K562 (cell line): Measurements from ENCODE around the gene KCTD21. TPM values are rescaled to one million over a fixed set of nuclear protein-coding genes. Genes with fewer than 3 reads are reported as not detected.

Experiments used
- ATAC-seq: fragments of 200-7000 bp; cut with Tn5 transposase; 3 replicates; pipeline ENCODE4 v1.9.1; 2020; ENCODE audit warnings: moderate library complexity
- BruUV-seq: library from RNA; stranded (reverse); fragments of 400-500 nt; replicated peaks from 2 replicates; lab custom pipeline; 2021; lab: Mats Ljungman, UMichigan
- CTCF ChIA-PET: fragments of 300-600 bp; formaldehyde crosslinking; extraction: SDS; loops from one replicate; lab custom pipeline; 2021; ENCODE audit warnings: low intra/inter-chr PET ratio; lab: Yijun Ruan, JAX
- POLR2A ChIA-PET: fragments of 300-600, 350-650 bp; sonication (Branson Sonifier 250); formaldehyde crosslinking; extraction: SDS; loops from one replicate; lab custom pipeline; 2021; ENCODE audit warnings: antibody characterized with exemption, inconsistent platforms; lab: Yijun Ruan, JAX
- DNase-seq, 4 experiments: peaks; one replicate each; pipeline versions ENCODE4 v3.0.0 to v3.0.0-alpha.2; 2011 to 2018; ENCODE audit warnings: low spot score in 3 of 4, mixed read lengths in 3 of 4; ENCODE audit errors: extremely low read depth in 1 of 4
- FAIRE-seq: peaks from 2 replicates; lab custom pipeline; 2011; peaks lifted over from hg19 to GRCh38; lab: Jason Lieb, UNC
- H2AFZ ChIP-seq: 2 replicates; pipeline ENCODE4 v1.6.0; 2011; ENCODE audit warnings: low read depth, low read length, control low read depth, inconsistent platforms
- H3K27ac ChIP-seq: fragments of 200-600 bp; 3 replicates; pipeline ENCODE4 v1.8.0; 2011; ENCODE audit warnings: low read depth, mild to moderate bottlenecking, control low read depth, inconsistent platforms, low read length, moderate library complexity, mixed read lengths; ENCODE audit errors: extremely low read depth
- H3K27me3 ChIP-seq, 2 experiments: fragments of 300-600 bp in 1 of 2; 2 replicates in 1 of 2; 3 replicates in 1 of 2; pipeline versions ENCODE4 v1.6.0 to v1.8.0; 2011; ENCODE audit warnings: inconsistent platforms in 2 of 2, low read length in 2 of 2, mild to moderate bottlenecking in 1 of 2, mixed read lengths in 1 of 2, moderate library complexity in 1 of 2; ENCODE audit not compliant: control insufficient read depth in 2 of 2, insufficient read depth in 2 of 2
- H3K36me3 ChIP-seq: fragments of 300-600 bp; 3 replicates; pipeline ENCODE4 v1.8.0; 2011; ENCODE audit warnings: mild to moderate bottlenecking, low read length, inconsistent platforms; ENCODE audit not compliant: control insufficient read depth, insufficient read depth
- H3K4me1 ChIP-seq, 2 experiments: fragments of 200-600 bp in 1 of 2; replicated peaks in 1 of 2; 2 replicates in 1 of 2; 3 replicates in 1 of 2; pipeline versions ENCODE4 v1.5.1 to v1.8.0; 2011; ENCODE audit warnings: inconsistent platforms in 2 of 2, low read length in 2 of 2, mild to moderate bottlenecking in 1 of 2, mixed read lengths in 1 of 2, moderate library complexity in 1 of 2; ENCODE audit not compliant: control insufficient read depth in 2 of 2, insufficient read depth in 2 of 2
- H3K4me2 ChIP-seq: 2 replicates; pipeline ENCODE4 v1.6.1; 2011; ENCODE audit warnings: low read length, control low read depth, inconsistent platforms, mixed read lengths; ENCODE audit not compliant: insufficient read depth
- H3K4me3 ChIP-seq: fragments of 200-600 bp; sonication (generic), shearing (Covaris generic); 2 replicates; pipeline ENCODE4 v1.5.1; 2016; ENCODE audit warnings: control low read depth, inconsistent platforms
- H3K79me2 ChIP-seq: fragments of 200-600 bp; 3 replicates; pipeline ENCODE4 v1.8.0; 2011; ENCODE audit warnings: low read length, inconsistent platforms; ENCODE audit not compliant: control insufficient read depth, insufficient read depth
- H3K9ac ChIP-seq, 2 experiments: 2 replicates each; pipeline versions ENCODE4 v1.6.0 to v1.6.1; 2011; ENCODE audit warnings: low read depth in 2 of 2, low read length in 2 of 2, control low read depth in 1 of 2, inconsistent platforms in 1 of 2, mild to moderate bottlenecking in 1 of 2, mixed read lengths in 1 of 2; ENCODE audit not compliant: insufficient read depth in 1 of 2
- H3K9me1 ChIP-seq: one replicate; pipeline ENCODE4 v1.6.0; 2011; ENCODE audit warnings: inconsistent platforms, mild to moderate bottlenecking, low read length, moderate library complexity; ENCODE audit not compliant: control insufficient read depth, insufficient read depth
- H3K9me3 ChIP-seq: replicated peaks from 2 replicates; pipeline ENCODE4 v1.5.1; 2011; ENCODE audit warnings: low read depth, low read length, inconsistent platforms; ENCODE audit not compliant: control insufficient read depth, insufficient read depth
- H4K20me1 ChIP-seq: replicated peaks from 2 replicates; pipeline ENCODE4 v1.6.1; 2011; ENCODE audit warnings: low read length, inconsistent platforms, mixed read lengths; ENCODE audit not compliant: control insufficient read depth, insufficient read depth
- ADNP ChIP-seq: fragments of 200-800 bp; sonication (Bioruptor generic); IDR thresholded peaks from 2 replicates; pipeline ENCODE4 v1.6.1; 2016; ENCODE audit warnings: missing genetic modification characterization, missing compliant biosample characterization
- HOXB6 ChIP-seq: fragments of 250-450 bp; sonication (Bioruptor Pico); IDR thresholded peaks from 2 replicates; pipeline ENCODE4 v1.5.1; 2022; ENCODE audit warnings: mild to moderate bottlenecking, borderline replicate concordance
- MEIS2 ChIP-seq: fragments of 450-650 bp; IDR thresholded peaks from 2 replicates; pipeline ENCODE4 v1.6.1; 2014; ENCODE audit warnings: mild to moderate bottlenecking; ENCODE audit not compliant: partially characterized antibody
- NFYB ChIP-seq: IDR thresholded peaks from 2 replicates; pipeline ENCODE4 v1.6.1; 2011; ENCODE audit warnings: mild to moderate bottlenecking, moderate library complexity; ENCODE audit not compliant: insufficient read length; ENCODE audit errors: extremely low read depth
- PPARD ChIP-seq: fragments of 250-450 bp; sonication (Bioruptor Pico); IDR thresholded peaks from 2 replicates; pipeline ENCODE4 v1.8.0; 2022; ENCODE audit warnings: inconsistent platforms, mild to moderate bottlenecking, moderate library complexity
- SMARCA5 ChIP-seq: fragments of 450-650 bp; IDR thresholded peaks from 2 replicates; pipeline ENCODE4 v1.6.1; 2016
- YY1 ChIP-seq, 3 experiments: IDR thresholded peaks; 2 replicates each; pipeline ENCODE4 v1.6.1; 2011; ENCODE audit warnings: low read length in 2 of 3, mild to moderate bottlenecking in 2 of 3, moderate library complexity in 2 of 3, borderline replicate concordance in 1 of 3, control low read depth in 1 of 3, low read depth in 1 of 3; ENCODE audit not compliant: insufficient read depth in 3 of 3, insufficient replicate concordance in 2 of 3, control insufficient read depth in 1 of 3, insufficient read length in 1 of 3; ENCODE audit errors: extremely low read depth in 1 of 3
- ZMIZ1 ChIP-seq, 2 experiments: fragments of 150-350 bp in 1 of 2; IDR thresholded peaks; 2 replicates each; pipeline ENCODE4 v1.6.1; 2012 to 2016; ENCODE audit warnings: low read depth in 2 of 2, low read length in 2 of 2, mild to moderate bottlenecking in 1 of 2, moderate library complexity in 1 of 2
- ZNF217 ChIP-seq: sonication (generic); formaldehyde crosslinking; IDR thresholded peaks from 2 replicates; pipeline ENCODE4 v1.8.0; 2022; ENCODE audit warnings: mild to moderate bottlenecking, missing genetic modification reagents
- WGBS: fragments of 100-300 bp; shearing (Covaris generic); methylation state at CpG from one replicate; pipeline ENCODE4 v1.1.6; 2016; ENCODE audit warnings: low coverage, mixed read lengths; ENCODE audit not compliant: insufficient coverage; ENCODE audit errors: missing lambda C conversion rate; 5-methylcytosine and 5-hydroxymethylcytosine counted together
- in situ Hi-C: fragments of 300-500 bp; cut with MboI; formaldehyde crosslinking; loops from 4 replicates; pipeline ENCODE4 v1.15.0; 2018; ENCODE audit warnings: inconsistent platforms, mixed read lengths
- intact Hi-C: fragments of 100-400 bp; cut with micrococcal nuclease; formaldehyde crosslinking; loops from 2 replicates; pipeline ENCODE4 v1.14.2; 2022
- polyA plus RNA-seq, 8 experiments: library from polyadenylated mRNA; depleted of rRNA in 4 of 8; stranded (reverse) in 5 of 8; unstranded in 3 of 8; fragments of >200 nt; fragmentation: Nextera tagmentation in 2 of 8; fragmentation: Illumina TruSeq in 1 of 8; extraction: Ambion mirVana in 2 of 8; extraction: Trizol in 1 of 8; gene quantifications; 2 replicates each; pipeline versions ENCODE4 v1.2.1 to v1.2.3, GENCODE V29; 2011 to 2014; ENCODE audit warnings: inconsistent platforms in 1 of 8, missing spikeins in 1 of 8
- total RNA-seq, 7 experiments: library from RNA; depleted of rRNA in 6 of 7; stranded (reverse); fragments of >200 nt in 6 of 7; fragmentation: Illumina TruSeq in 2 of 7; extraction: Trizol in 2 of 7; gene quantifications; 2 replicates each; pipeline versions ENCODE4 v1.2.1 to v1.2.3, GENCODE V29; 2011 to 2021; ENCODE audit warnings: low replicate concordance in 1 of 7
- TF ChIP-seq, protein P1 (sequence below): fragments of 250-450 bp; sonication (Bioruptor Pico); IDR thresholded peaks from 2 replicates; pipeline ENCODE4 v1.9.0; 2021; ENCODE audit warnings: mild to moderate bottlenecking
- TF ChIP-seq, protein P2 (sequence below): fragments of 250-450 bp; sonication (Bioruptor Pico); IDR thresholded peaks from 2 replicates; pipeline ENCODE4 v1.8.0; 2021; ENCODE audit warnings: moderate library complexity, mild to moderate bottlenecking, inconsistent platforms
- TF ChIP-seq, protein P3 (sequence below): fragments of 450-650 bp; formaldehyde crosslinking; IDR thresholded peaks from 2 replicates; pipeline ENCODE4 v1.4.0; 2022; ENCODE audit warnings: mild to moderate bottlenecking, moderate library complexity
- TF ChIP-seq, protein P4 (sequence below): fragments of 250-450 bp; sonication (Bioruptor Pico); IDR thresholded peaks from 2 replicates; pipeline ENCODE4 v1.5.0; 2021; ENCODE audit warnings: mild to moderate bottlenecking, moderate library complexity

Gene KCTD21
- total and polyA plus RNA-seq, 9 of the 15 experiments (the other 6 are each of a cell fraction or from before 2014, with no cell fraction given): 0.34 to 5.4 (median 1.9) TPM

DNA sequence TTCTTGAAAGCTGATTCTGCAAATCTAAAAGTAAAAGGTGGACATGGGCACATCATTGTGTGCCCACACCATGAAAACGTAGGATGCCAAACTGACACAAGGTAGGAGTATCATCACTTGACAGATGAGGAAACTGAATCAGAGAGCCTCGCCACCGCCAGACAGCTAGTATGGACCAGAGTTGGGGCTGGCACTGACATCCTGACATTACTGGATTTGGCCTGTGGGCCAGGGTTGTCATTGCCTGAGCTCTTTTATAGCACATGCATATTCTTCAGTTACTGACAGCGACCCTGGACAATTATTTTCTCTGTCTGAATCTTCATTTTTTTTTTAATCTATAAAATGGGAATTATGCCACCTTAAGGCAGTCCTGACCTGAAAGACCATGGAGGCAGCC lies 16.8 kb upstream of the KCTD21 start:
- no peak overlapping the region for H3K4me2 ChIP-seq
- ChIA-PET CTCF (no interaction called here), POLR2A (interaction anchor here (0.6 to 0.7 kb wide), 3 partner anchors 10 to 1898 kb away, joined by 3 read pairs; no protein-coding TSS in a partner anchor)
- in situ Hi-C loops: no loop called here
- H3K4me3 ChIP-seq: no peak overlapping the region
- DNase-seq (no peak), ATAC-seq (no peak), FAIRE-seq (no peak)
- peaks cover 0 to 12% of the 10 kb centered on the region in 2 experiments; a peak in 4 of 5 replicates for H3K4me1 ChIP-seq
- H4K20me1 ChIP-seq: no peaks in the 10 kb centered on the region
- WGBS: 67% methylated on average over 4 of the region's 4 CpGs
- no TSS peak for BruUV-seq
- no peaks in the 10 kb centered on the region for H3K9me1 ChIP-seq
- H3K9ac ChIP-seq: no peak overlapping the region
- peaks cover 19% of the 10 kb centered on the region; the same call in 2 of the 3 replicates for H3K36me3 ChIP-seq
- no peak overlapping the region for H3K27ac ChIP-seq
- no peaks in the 10 kb centered on the region for H3K79me2 ChIP-seq
- H3K9me3 ChIP-seq: no peaks in the 10 kb centered on the region
- H3K27me3 ChIP-seq: no peaks in the 10 kb centered on the region
- no peak overlapping the region for H2AFZ ChIP-seq
- intact Hi-C loops: no loop called here
- TF ChIP-seq, protein P1, sequence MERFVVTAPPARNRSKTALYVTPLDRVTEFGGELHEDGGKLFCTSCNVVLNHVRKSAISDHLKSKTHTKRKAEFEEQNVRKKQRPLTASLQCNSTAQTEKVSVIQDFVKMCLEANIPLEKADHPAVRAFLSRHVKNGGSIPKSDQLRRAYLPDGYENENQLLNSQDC: no peak
- TF ChIP-seq, protein P2, sequence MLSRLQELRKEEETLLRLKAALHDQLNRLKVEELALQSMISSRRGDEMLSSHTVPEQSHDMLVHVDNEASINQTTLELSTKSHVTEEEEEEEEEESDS (CRISPR knock-in tag): no peak
- TF ChIP-seq ZMIZ1 (IDR thresholded peaks at IDR 0.05; ENCODE audit: low read depth in 2 of 2, low read length in 2 of 2) (no peak), ZNF217 (CRISPR knock-in tag) (no peak), PPARD (CRISPR knock-in tag) (no peak), YY1 (IDR thresholded peaks at IDR 0.05; ENCODE audit: borderline replicate concordance in 1 of 3, control insufficient read depth in 1 of 3, extremely low read depth in 1 of 3, insufficient read depth in 3 of 3, insufficient read length in 1 of 3, insufficient replicate concordance in 2 of 3, low read depth in 1 of 3, low read length in 2 of 3) (no peak), NFYB (no peak), HOXB6 (CRISPR knock-in tag) (no peak), ADNP (tag) (no peak), MEIS2 (no peak), SMARCA5 (no peak)
- TF ChIP-seq, protein P3, sequence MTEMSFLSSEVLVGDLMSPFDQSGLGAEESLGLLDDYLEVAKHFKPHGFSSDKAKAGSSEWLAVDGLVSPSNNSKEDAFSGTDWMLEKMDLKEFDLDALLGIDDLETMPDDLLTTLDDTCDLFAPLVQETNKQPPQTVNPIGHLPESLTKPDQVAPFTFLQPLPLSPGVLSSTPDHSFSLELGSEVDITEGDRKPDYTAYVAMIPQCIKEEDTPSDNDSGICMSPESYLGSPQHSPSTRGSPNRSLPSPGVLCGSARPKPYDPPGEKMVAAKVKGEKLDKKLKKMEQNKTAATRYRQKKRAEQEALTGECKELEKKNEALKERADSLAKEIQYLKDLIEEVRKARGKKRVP (CRISPR knock-in tag): no peak
- TF ChIP-seq, protein P4, sequence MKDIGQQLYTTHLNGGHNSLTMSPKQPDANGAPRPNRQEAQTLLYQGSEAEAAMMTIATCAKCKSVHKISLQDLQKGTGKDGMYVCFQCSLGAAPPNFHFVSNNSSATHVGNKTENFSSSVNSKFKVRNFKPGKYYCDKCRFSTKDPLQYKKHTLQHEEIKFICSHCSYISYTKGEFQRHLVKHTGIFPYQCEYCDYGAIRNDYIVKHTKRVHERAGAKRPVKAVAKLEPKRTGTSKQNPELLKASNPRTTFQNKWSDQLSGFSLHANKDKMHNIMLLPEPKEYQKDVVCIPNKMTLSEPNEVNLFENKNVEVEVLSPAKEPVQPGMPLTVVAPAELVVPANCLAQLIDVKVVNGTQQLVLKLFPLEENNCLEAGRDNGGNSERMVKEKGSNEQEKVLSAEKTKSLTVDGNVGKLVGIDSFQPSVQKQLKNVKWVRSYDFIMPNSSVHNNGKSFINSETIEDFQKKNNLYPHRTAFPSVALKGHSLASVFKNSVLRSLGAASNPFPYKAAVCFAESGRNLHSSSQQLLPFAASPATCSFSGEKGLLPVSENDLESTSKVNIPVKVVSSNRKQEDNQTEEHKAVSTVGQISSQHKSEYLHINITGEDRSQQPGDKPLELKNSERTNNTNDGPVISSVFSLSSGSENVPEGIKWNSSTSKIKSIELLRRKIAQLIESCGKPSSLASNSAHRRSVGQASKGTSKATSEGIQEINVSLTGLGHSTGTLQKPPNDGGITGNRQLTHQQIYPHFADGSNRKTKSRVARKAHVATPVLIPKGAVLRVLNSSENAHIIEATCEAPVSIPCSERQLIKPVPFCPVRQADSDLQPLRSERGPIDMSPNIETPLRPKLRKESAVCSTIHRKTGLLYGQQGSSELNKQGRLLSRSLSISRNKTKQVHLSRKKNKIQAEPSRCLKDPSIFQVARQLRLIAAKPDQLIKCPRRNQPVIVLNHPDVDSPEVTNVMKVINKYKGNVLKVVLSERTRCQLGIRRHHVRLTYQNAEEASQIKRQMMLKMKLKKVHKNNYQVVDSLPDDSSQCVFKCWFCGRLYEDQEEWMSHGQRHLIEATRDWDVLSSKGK (CRISPR knock-in tag): no peak
